Suprapubic skin (tissue), 4 donors: ENCODE measurements around the gene SSTR4. TPM values are rescaled to one million over a fixed set of nuclear protein-coding genes. Genes with fewer than 3 reads are reported as not detected.

ENCODE experiments used
- DNase-seq, 2 donors: peaks; one replicate each; pipeline ENCODE4 v3.0.0-alpha.2; 2019; ENCODE audit warnings: low spot score in 2 of 2
- H3K27ac ChIP-seq: fragments of 200-600 bp; sonication (generic); one replicate; pipeline ENCODE4 v1.5.1; 2019
- H3K27me3 ChIP-seq: fragments of 200-600 bp; sonication (generic); one replicate; pipeline ENCODE4 v1.5.1; 2019
- H3K36me3 ChIP-seq: fragments of 200-600 bp; sonication (generic); one replicate; pipeline ENCODE4 v1.5.1; 2019
- H3K4me1 ChIP-seq: fragments of 200-600 bp; sonication (generic); one replicate; pipeline ENCODE4 v1.5.1; 2019
- H3K4me3 ChIP-seq: fragments of 200-600 bp; sonication (generic); one replicate; pipeline ENCODE4 v1.5.1; 2019; ENCODE audit warnings: mild to moderate bottlenecking
- H3K9me3 ChIP-seq: fragments of 200-600 bp; sonication (generic); one replicate; pipeline ENCODE4 v1.5.1; 2019
- EP300 ChIP-seq: sonication (generic); formaldehyde crosslinking; IDR thresholded peaks from one replicate; pipeline ENCODE4 v1.6.1; 2017; ENCODE audit warnings: antibody characterized with exemption
- POLR2A ChIP-seq, 2 donors: fragments of 450-650 bp; IDR thresholded peaks; one replicate each; pipeline ENCODE4 v1.6.1; 2017; ENCODE audit warnings: antibody characterized with exemption in 2 of 2, mild to moderate bottlenecking in 2 of 2, moderate library complexity in 2 of 2
- POLR2AphosphoS5 ChIP-seq, 3 donors: sonication (generic); formaldehyde crosslinking; IDR thresholded peaks; one replicate each; pipeline ENCODE4 v1.6.1; 2017; ENCODE audit warnings: antibody characterized with exemption in 3 of 3
- WGBS: methylation state at CpG from one replicate; pipeline ENCODE4 v1.1.5; 2018; 5-methylcytosine and 5-hydroxymethylcytosine counted together
- total RNA-seq, 4 donors: library from RNA; depleted of rRNA; stranded (reverse); fragments of >200 nt; gene quantifications; one replicate each; pipeline ENCODE4 v1.1.0, GENCODE V29; 2016
- TF ChIP-seq, protein P1 (sequence below), 2 donors: fragments of 200-600 bp in 1 of 2; fragments of 450-650 bp in 1 of 2; sonication (generic) in 1 of 2; IDR thresholded peaks; one replicate each; pipeline ENCODE4 v1.5.1; 2016 to 2019; ENCODE audit warnings: antibody characterized with exemption in 2 of 2, mild to moderate bottlenecking in 1 of 2, moderate library complexity in 1 of 2

The SSTR4 gene
- total RNA-seq, 4 donors from 2014 or later = not detected

DNA sequence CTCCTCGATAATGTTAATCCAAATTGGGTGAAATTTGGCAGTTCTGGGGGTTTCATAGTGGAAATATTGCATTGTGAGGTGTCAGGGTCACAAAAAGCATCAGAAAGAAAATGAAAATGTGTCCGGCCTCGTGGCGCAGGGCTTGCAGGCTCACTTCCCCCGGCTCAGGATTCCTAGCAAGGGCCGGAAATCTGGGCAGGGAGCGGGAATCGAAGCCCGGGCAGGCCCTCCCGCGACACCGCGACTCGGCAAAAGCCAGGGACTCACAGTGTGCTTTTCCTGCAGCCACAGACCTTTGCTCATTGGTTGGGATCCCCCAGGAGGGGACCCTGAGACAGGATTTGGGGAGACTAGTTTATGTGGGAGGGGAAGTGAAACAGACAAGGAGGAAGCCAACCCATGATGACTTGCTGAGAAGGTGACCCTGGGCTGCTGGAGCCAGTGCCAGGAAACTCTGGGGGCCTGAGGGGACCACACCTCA, 51.9 kb downstream of the SSTR4 start:
- H3K4me3 ChIP-seq = no peak overlapping the region
- H3K27ac ChIP-seq = peak overlapping the region; percentile 85
- 84% methylated on average over 13 of the region's 14 CpGs for WGBS
- H3K36me3 ChIP-seq = no peaks in the 10 kb centered on the region
- DNase-seq = no peak
- peaks cover 33% of the 10 kb centered on the region for H3K4me1 ChIP-seq
- no peaks in the 10 kb centered on the region for H3K27me3 ChIP-seq
- H3K9me3 ChIP-seq = no peaks in the 10 kb centered on the region
- no peak for TF ChIP-seq POLR2AphosphoS5 (IDR thresholded peaks at IDR 0.05)
- TF ChIP-seq EP300 = no peak
- no peak for TF ChIP-seq POLR2A (IDR thresholded peaks at IDR 0.05)
- TF ChIP-seq, protein P1, sequence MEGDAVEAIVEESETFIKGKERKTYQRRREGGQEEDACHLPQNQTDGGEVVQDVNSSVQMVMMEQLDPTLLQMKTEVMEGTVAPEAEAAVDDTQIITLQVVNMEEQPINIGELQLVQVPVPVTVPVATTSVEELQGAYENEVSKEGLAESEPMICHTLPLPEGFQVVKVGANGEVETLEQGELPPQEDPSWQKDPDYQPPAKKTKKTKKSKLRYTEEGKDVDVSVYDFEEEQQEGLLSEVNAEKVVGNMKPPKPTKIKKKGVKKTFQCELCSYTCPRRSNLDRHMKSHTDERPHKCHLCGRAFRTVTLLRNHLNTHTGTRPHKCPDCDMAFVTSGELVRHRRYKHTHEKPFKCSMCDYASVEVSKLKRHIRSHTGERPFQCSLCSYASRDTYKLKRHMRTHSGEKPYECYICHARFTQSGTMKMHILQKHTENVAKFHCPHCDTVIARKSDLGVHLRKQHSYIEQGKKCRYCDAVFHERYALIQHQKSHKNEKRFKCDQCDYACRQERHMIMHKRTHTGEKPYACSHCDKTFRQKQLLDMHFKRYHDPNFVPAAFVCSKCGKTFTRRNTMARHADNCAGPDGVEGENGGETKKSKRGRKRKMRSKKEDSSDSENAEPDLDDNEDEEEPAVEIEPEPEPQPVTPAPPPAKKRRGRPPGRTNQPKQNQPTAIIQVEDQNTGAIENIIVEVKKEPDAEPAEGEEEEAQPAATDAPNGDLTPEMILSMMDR (IDR thresholded peaks at IDR 0.05) = no peak

DNA sequence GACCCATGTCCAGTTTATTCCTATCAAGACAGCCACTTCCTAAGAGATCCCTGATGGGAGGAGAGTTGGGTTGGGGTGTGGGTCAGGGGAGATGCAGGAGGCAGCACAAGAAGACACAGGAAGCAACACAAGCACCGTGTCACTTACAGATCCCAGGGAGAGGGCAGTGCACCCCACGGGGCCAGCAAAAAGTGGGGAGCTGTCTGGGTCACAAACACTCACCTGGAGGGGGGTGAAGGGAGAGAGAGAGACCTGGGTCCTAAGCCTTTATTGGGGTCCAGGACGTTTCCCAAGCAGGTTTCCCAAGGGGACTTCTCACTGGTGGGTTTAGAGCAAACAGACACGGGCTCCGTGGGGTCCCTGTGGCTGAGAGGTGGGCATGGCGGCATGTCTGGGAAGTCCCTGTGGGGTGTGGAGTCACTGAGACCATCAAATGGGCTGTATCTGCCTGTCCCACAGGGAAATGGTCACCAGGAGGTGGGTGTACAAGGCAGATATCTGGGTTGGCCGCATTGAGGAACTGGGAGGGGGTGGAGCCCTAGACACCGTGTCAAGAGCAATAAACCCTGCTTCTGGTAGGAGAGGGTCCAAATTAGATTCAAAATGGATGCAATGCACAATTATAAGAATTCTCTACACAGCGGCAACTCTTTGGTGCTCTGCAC, 52.6 kb downstream of the SSTR4 start:
- peaks cover 28% of the 10 kb centered on the region for H3K4me1 ChIP-seq
- no peaks in the 10 kb centered on the region for H3K27me3 ChIP-seq
- H3K27ac ChIP-seq = peak overlapping the region; percentile 85
- H3K36me3 ChIP-seq = no peaks in the 10 kb centered on the region
- no peak for DNase-seq
- H3K9me3 ChIP-seq = no peaks in the 10 kb centered on the region
- H3K4me3 ChIP-seq = no peak overlapping the region
- WGBS = 70% methylated on average over 9 of the region's 9 CpGs
- TF ChIP-seq POLR2A (IDR thresholded peaks at IDR 0.05) (no peak), POLR2AphosphoS5 (IDR thresholded peaks at IDR 0.05) (no peak), EP300 (no peak)
- TF ChIP-seq, protein P1 (IDR thresholded peaks at IDR 0.05) = no peak

Other genes with a start within 250 kb of the SSTR4 start
- gene THBD, start 14.4 kb downstream of the SSTR4 start, total RNA-seq = 100 to 1,000 TPM in 3 of 4 donors, 10 to 100 TPM in 1; 39.7 to 329 (median 241) TPM
- gene CD93, start 51.0 kb downstream of the SSTR4 start, total RNA-seq = 10 to 100 TPM in 3 of 4 donors, 1 to 10 TPM in 1; 8.1 to 25.1 (median 16.2) TPM